NCI-H226 (cell line): Measurements from ENCODE around the gene FUT7.
"Not testable (repeated sequence)": the region's sequence is repeated elsewhere in the genome, so short reads cannot be mapped to it uniquely, and the experiment has no call there.

ENCODE experiments used
- DNase-seq: peaks from one replicate; pipeline ENCODE4 v3.0.0-alpha.2; 2015

Gene FUT7

GRCh38 chr9:137065336-137065967 is 33.6 kb upstream of the FUT7 start:
- no peak for DNase-seq

- no peak for DNase-seq
Observed at GRCh38 chr9:137064880-137065164, 32.9 kb upstream of the FUT7 start.

- DNase-seq, result peak; percentile 55
Observed at GRCh38 chr9:137064027-137064879, 32.4 kb upstream of the FUT7 start.

GRCh38 chr9:137063311-137064026 is 31.6 kb upstream of the FUT7 start:
- DNase-seq, result no peak

- DNase-seq, result not testable (repeated sequence)
Observed at GRCh38 chr9:137062798-137063197, 30.9 kb upstream of the FUT7 start.

- no peak for DNase-seq
Observed at GRCh38 chr9:137062384-137062783, 30.5 kb upstream of the FUT7 start.

- no peak for DNase-seq
Observed at GRCh38 chr9:137058521-137059234, 26.8 kb upstream of the FUT7 start.

GRCh38 chr9:137057545-137057944 is 25.7 kb upstream of the FUT7 start:
- DNase-seq, result no peak

GRCh38 chr9:137056739-137057415 is 25.0 kb upstream of the FUT7 start:
- DNase-seq, result no peak

DNA sequence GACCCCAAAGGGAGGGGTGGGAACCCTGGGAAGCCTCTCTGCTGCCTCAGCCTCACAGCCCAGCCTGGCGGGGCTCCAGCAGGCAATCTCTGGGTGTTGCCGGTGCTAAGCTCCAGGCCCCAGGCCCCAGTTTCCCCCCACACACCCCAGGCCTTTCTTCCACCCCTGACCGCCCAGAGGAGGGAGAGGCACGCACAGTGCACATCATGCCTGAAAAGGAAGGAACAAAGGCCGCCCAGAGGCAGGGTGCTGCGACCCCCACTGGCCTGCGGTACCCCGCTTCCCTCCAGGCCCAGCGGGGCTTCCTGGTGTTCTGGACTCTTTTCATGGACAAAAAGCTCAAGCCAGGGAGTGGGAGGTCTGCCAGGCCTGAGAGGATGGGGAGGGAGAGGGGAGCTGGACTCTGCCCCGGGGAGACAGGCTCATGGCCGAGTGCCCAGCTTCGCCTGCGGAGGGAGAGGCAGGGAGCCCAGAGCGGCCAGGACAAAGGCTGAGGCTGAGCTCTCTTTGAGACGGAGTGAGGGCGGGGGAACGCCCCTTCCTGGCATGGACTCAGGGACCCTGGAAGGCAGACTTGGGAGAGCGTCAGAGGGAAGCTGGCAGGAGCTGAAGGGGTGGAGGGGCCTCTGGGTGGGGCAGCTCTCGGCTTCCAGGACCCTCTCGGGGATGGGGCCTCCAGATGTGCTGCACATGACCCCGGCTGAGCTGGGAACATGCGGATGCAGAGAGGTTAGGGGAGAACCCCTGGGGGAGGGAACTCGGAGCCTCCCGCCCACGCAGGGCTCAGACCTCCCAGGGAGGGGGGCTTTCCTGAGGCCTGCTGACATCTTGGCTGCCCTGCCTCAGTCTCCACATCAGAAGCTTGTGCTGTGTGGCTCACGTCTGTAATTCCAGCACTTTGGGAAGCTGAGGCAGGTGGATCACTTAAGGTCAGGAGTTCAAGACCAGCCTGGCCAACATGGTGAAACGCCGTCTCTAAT is 23.8 kb upstream of the FUT7 start:
- peak; percentile 93 for DNase-seq

- no peak for DNase-seq
Observed at GRCh38 chr9:137054932-137055384, 23.1 kb upstream of the FUT7 start.

- DNase-seq, result peak; percentile 56
Observed at GRCh38 chr9:137053944-137054931, 22.4 kb upstream of the FUT7 start, which contains the start of gene ENTPD2. ENTPD2 (minus strand) TSS chr9:137054061; CDS start chr9:137053997, 64 bp downstream.

DNA sequence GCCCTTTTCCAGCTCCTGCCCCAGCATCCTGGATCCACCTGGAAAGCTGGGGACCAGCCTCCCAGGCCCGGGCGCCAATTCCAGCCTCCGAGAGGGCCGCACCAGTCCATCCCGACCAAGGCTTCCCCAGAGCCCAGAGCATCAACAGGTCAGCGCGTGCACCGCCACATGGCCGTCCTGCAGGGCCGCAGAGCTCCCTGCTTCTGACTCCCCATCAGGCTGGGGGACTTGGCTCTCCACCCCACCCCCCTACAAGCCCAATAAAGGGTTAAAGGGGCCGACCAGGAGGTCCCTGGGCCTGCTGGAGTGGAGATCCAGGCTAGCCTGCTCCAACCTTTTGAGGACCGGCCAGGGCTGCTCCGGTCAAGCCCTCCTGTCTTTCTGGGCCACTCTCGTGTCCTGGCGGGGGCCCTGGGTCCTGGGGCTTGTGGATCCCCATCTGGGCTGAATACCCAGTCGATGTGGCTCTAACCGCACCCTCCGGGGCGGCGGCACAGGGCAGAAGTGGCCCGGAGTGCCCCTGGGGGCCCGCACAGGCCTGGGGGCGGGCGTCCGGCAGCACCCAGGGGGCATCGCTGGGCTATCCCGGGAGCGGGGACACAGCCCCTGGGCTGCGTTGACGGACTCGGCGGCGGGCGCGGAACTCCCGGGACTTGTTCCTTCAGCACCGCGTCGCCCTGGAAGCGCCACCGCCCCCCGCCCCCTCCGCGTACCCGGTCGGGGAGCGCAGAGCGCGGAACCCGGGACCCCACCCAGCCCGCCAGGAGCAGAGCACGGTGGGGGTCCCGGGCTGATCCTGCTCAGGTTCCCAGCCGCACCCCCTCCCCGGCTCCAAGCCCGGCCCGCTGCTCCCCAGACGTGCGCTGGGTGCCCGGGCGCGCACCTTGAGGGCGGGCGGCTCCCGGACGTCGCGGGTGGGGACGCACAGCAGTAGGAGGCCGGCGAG is 21.4 kb upstream of the FUT7 start:
- no peak for DNase-seq

GRCh38 chr9:137052293-137052692 is 20.4 kb upstream of the FUT7 start:
- no peak for DNase-seq

DNA sequence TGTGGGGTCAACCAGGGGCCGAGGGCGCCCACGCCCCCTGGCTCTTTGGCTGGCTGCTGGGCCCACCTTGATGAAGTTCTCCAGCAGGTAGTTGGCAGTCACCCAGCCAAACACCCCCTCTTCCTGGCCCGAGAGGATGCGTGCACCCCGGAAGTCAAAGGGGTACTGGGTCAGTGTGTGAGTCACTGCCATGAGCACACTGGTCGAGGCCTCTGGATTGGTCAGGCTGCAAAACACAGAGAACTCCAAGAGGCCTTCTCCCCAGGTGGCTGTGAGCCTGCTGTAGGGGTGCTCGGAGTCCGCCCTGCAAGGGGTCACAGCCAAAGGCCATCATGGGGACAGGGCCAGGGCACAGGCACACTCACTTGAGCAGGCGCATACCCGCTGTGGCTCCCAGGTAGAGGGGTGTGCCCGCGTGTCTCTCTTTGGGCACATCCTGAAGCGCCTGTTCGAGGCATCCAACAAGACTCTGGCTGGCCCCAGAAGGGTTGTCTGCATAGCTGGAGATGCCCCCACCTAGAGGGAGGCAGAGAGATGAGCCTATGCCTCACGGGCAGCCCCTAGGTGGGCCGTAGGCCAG is 19.3 kb upstream of the FUT7 start:
- DNase-seq, result peak; percentile 58

DNA sequence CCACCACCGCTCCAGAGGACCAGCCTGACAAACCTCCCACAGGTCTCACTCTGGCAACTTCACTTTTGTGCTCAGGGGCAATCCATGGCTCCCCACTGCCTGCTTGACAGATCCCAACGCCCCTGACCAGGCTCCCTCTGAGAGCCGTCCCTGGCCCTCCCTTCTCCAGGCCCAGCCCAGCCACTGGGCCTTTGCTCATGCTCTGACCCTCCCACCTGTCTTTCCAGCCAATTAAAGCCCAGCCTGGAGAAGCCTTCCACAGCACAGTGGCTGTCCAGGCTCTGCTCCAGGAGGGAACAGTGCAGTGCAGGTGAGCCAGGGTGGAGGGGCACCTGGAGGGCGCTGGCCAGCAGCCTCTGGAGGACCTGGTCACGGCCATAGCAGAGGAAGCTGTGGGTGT is 18.7 kb upstream of the FUT7 start:
- no peak for DNase-seq

DNA sequence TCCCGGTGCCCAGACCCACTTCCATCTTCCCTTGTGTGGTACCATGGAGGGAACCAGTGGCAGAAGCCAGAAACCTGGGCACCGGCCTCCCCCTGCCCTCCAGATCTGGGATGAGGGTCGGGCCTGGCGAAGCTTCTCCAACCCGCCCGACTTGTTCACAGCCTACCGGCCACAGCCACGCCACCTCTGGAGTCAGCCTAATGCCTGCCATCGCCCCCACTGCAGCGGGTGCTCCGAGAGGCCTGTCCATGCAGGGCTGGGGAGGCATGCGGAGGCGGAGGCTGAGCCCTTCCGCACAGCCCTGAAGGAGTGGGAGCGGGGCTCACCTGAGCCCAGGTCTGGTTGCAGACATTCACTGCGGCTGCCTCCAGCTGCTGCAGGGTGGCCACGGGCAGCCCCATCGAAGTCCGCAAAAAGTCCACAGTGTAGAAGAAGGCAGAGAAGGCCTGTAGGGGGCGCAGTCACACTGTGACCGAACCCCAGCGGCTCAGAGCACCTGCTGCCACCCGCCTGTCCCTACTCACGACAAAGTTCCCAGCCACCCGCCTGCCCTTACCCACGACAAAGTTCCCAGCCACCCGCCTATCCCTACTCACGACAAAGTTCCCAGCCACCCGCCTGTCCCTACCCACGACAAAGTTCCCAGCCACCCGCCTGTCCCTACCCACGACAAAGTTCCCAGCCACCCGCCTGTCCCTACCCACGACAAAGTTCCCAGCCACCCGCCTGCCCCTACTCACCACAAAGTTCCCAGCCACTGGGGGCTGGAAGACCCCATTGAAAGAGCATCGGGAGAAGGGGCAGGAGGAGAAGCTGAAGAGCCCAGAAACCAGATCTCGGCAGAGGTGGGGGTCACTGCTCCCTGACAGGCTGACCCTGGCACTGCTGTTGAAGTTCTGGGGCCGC is 17.9 kb upstream of the FUT7 start:
- DNase-seq, result no peak
